B cell (primary cell): ENCODE data around the gene ARHGAP30. TPM values are rescaled to one million over a fixed set of nuclear protein-coding genes. Genes with fewer than 3 reads are reported as not detected.
A peak's percentile ranks its signal among the peaks of the same experiment; 100 is the strongest.

Source experiments
- ATAC-seq: fragments of 200-7000 bp; cut with Tn5 transposase; one replicate; pipeline ENCODE4 v1.10.0; 2021; ENCODE audit warnings: low read depth, mild to moderate bottlenecking, moderate number of reproducible peaks, moderate library complexity
- CTCF ChIA-PET: fragments of 350-600 bp; sonication (Branson Sonifier 250); formaldehyde crosslinking; loops from one replicate; lab custom pipeline; 2021; ENCODE audit warnings: antibody characterized with exemption, inconsistent platforms; lab: Charles Lee
- POLR2A ChIA-PET: fragments of 350-600 bp; sonication (Branson Sonifier 250); formaldehyde crosslinking; loops from one replicate; lab custom pipeline; 2021; ENCODE audit warnings: antibody characterized with exemption; lab: Charles Lee
- DNase-seq: peaks from one replicate; pipeline ENCODE4 v3.0.0; 2013
- H2AFZ ChIP-seq: 2 replicates; pipeline ENCODE4 v1.6.1; 2012; ENCODE audit warnings: mild to moderate bottlenecking, low read depth, low read length; ENCODE audit not compliant: insufficient read depth, poor library complexity, severe bottlenecking
- H3K27ac ChIP-seq, 2 donors: 1 replicate in 1 of 2; 2 replicates in 1 of 2; pipeline ENCODE4 v1.5.1; 2012 to 2013; ENCODE audit warnings: low read length in 2 of 2, mild to moderate bottlenecking in 2 of 2, moderate library complexity in 1 of 2
- H3K27me3 ChIP-seq, 4 experiments: fragments of 200-600 bp in 1 of 4; sonication (generic) in 1 of 4; replicated peaks in 1 of 4; 1 replicate in 2 of 4; 2 replicates in 2 of 4; pipeline versions ENCODE4 v1.6.1 to v1.7.0; 2013 to 2016; ENCODE audit warnings: low read length in 3 of 4, mild to moderate bottlenecking in 2 of 4, mixed read lengths in 1 of 4, moderate library complexity in 1 of 4; ENCODE audit not compliant: insufficient read depth in 4 of 4, control insufficient read depth in 3 of 4; ENCODE audit errors: control extremely low read depth in 1 of 4
- H3K36me3 ChIP-seq, 2 experiments: replicated peaks in 1 of 2; 1 replicate in 1 of 2; 2 replicates in 1 of 2; pipeline versions ENCODE4 v1.6.1 to v1.7.1; 2013; ENCODE audit warnings: low read length in 1 of 2; ENCODE audit not compliant: insufficient read depth in 2 of 2, control insufficient read depth in 1 of 2; ENCODE audit errors: control extremely low read depth in 1 of 2, extremely low read depth in 1 of 2
- H3K4me1 ChIP-seq, 2 donors: fragments of 200-600 bp in 1 of 2; sonication (generic) in 1 of 2; 1 replicate in 1 of 2; 2 replicates in 1 of 2; pipeline versions ENCODE4 v1.5.1 to v1.6.1; 2013 to 2017; ENCODE audit warnings: low read length in 2 of 2; ENCODE audit not compliant: control insufficient read depth in 2 of 2, insufficient read depth in 2 of 2
- H3K4me2 ChIP-seq: replicated peaks from 2 replicates; pipeline ENCODE3; 2012; ENCODE audit warnings: mild to moderate bottlenecking, low read depth, low read length; ENCODE audit not compliant: poor library complexity, severe bottlenecking
- H3K4me3 ChIP-seq, 5 experiments: fragments of 200-600 bp in 1 of 5; sonication (generic) in 1 of 5; 1 replicate in 3 of 5; 2 replicates in 2 of 5; pipeline versions ENCODE4 v1.5.1 to v1.7.0; 2011 to 2016; ENCODE audit warnings: low read length in 4 of 5, mild to moderate bottlenecking in 4 of 5, low read depth in 2 of 5, control low read depth in 1 of 5, moderate library complexity in 1 of 5; ENCODE audit not compliant: insufficient read depth in 1 of 5; ENCODE audit errors: control extremely low read depth in 1 of 5, extremely low read depth in 1 of 5
- H3K79me2 ChIP-seq: fragments of 200-600 bp; sonication (generic); one replicate; pipeline ENCODE4 v1.6.0; 2016; ENCODE audit warnings: low read length; ENCODE audit not compliant: control insufficient read depth, insufficient read depth
- H3K9ac ChIP-seq: fragments of 200-600 bp; sonication (generic); 2 replicates; pipeline ENCODE4 v1.6.1; 2017; ENCODE audit warnings: mild to moderate bottlenecking, low read length, moderate library complexity
- H3K9me3 ChIP-seq, 3 donors: one replicate each; pipeline versions ENCODE4 v1.6.1 to v1.7.1; 2013; ENCODE audit warnings: low read length in 2 of 3; ENCODE audit not compliant: control insufficient read depth in 2 of 3, insufficient read depth in 1 of 3; ENCODE audit errors: control extremely low read depth in 1 of 3
- H4K20me1 ChIP-seq: 2 replicates; pipeline ENCODE4 v1.6.0; 2012; ENCODE audit warnings: mild to moderate bottlenecking, low read length; ENCODE audit not compliant: insufficient read depth, control insufficient read depth, poor library complexity, severe bottlenecking
- H3K27ac Mint-ChIP-seq: one replicate; pipeline ENCODE4 v1.8.0; 2021; ENCODE audit warnings: mixed read lengths
- H3K27me3 Mint-ChIP-seq: one replicate; pipeline ENCODE4 v1.8.0; 2021; ENCODE audit warnings: mixed read lengths
- H3K4me1 Mint-ChIP-seq: one replicate; pipeline ENCODE4 v1.8.0; 2021; ENCODE audit warnings: mixed read lengths
- H3K4me3 Mint-ChIP-seq: one replicate; pipeline ENCODE4 v1.8.0; 2021; ENCODE audit warnings: mixed read lengths
- H3K9me3 Mint-ChIP-seq: one replicate; pipeline ENCODE4 v1.8.0; 2022; ENCODE audit warnings: mixed read lengths; ENCODE audit not compliant: insufficient read depth
- CTCF ChIP-seq: fragments of 200-600 bp; IDR thresholded peaks from one replicate; pipeline ENCODE4 v1.8.0; 2022; ENCODE audit warnings: antibody characterized with exemption, mild to moderate bottlenecking
- EZH2 ChIP-seq: IDR thresholded peaks from 2 replicates; pipeline ENCODE4 v1.6.1; 2012; ENCODE audit warnings: borderline replicate concordance, low read depth, mild to moderate bottlenecking, moderate library complexity, low read length; ENCODE audit not compliant: insufficient read depth, poor library complexity, severe bottlenecking
- WGBS: methylation state at CpG from one replicate; pipeline ENCODE4 v1.1.5; 2013; ENCODE audit warnings: missing lambda C conversion rate; ENCODE audit not compliant: insufficient coverage; 5-methylcytosine and 5-hydroxymethylcytosine counted together
- intact Hi-C: fragments of 100-400 bp; cut with micrococcal nuclease; formaldehyde crosslinking; loops from one replicate; pipeline ENCODE4 v1.10.0; 2022
- polyA plus RNA-seq: library from polyadenylated mRNA; depleted of rRNA; stranded (reverse); fragments of >200 nt; gene quantifications from 2 replicates; pipeline ENCODE4 v1.2.3, GENCODE V29; 2012
- total RNA-seq, 2 donors: library from RNA; stranded (reverse); fragments of 120-200 nt in 1 of 2; gene quantifications; 1 replicate in 1 of 2; 2 replicates in 1 of 2; pipeline versions ENCODE4 v1.2.3 to v1.2.4, GENCODE V29; 2013 to 2022

The ARHGAP30 gene
- total and polyA plus RNA-seq, 2 donors (not counting 1 experiment from before 2014, with no cell fraction given), result 122 to 146 TPM

- Histone ChIP-seq H3K36me3 (no peaks in the 10 kb centered on the region), H4K20me1 (peaks cover 4% of the 10 kb centered on the region), H2AFZ (no peak overlapping the region), H3K9ac (no peak overlapping the region), H3K4me3 (no peak overlapping the region), H3K4me2 (no peak overlapping the region), H3K27me3 (no peaks in the 10 kb centered on the region), H3K9me3 (no peaks in the 10 kb centered on the region), H3K79me2 (peaks cover 43% of the 10 kb centered on the region), H3K27ac (no peak overlapping the region), H3K4me1 (peaks cover 10 to 25% of the 10 kb centered on the region in 2 donors)
- ChIA-PET CTCF (interaction anchor here (1.0 to 8.9 kb wide), 8 partner anchors 18 to 218 kb away, joined by 3 to 142 read pairs (median 20); partner anchors contain the start of genes DEDD, KLHDC9 and USF1), POLR2A (interaction anchor here (4.7 kb wide), 1 partner anchor 25 kb away, joined by 23 read pairs; the partner anchor contains the start of gene KLHDC9)
- H3K4me3 Mint-ChIP-seq, result no peak overlapping the region
- ATAC-seq, result no peak
- no peaks in the 10 kb centered on the region for H3K9me3 Mint-ChIP-seq
- 98% methylated on average over 19 of the region's 19 CpGs for WGBS
- no peaks in the 10 kb centered on the region for H3K27me3 Mint-ChIP-seq
- intact Hi-C loops, result no loop called here
- TF ChIP-seq CTCF (no peak), EZH2 (no peak)
- no peak for DNase-seq
- peaks cover 29% of the 10 kb centered on the region for H3K4me1 Mint-ChIP-seq
- no peak overlapping the region for H3K27ac Mint-ChIP-seq
Measured at GRCh38 chr1:161072751-161073449, 3.2 kb upstream of the ARHGAP30 start.

- H3K4me3 Mint-ChIP-seq, result no peak overlapping the region
- H3K27me3 Mint-ChIP-seq, result no peaks in the 10 kb centered on the region
- Histone ChIP-seq H3K27ac (no peak overlapping the region), H3K36me3 (peaks cover 0 to 3% of the 10 kb centered on the region in 2 experiments), H3K79me2 (peaks cover 53% of the 10 kb centered on the region), H3K9ac (no peak overlapping the region), H3K4me3 (no peak overlapping the region), H2AFZ (peak overlapping the region; percentile 27), H3K9me3 (no peaks in the 10 kb centered on the region), H3K4me1 (peaks cover 20 to 35% of the 10 kb centered on the region in 2 donors), H4K20me1 (peaks cover 12% of the 10 kb centered on the region), H3K4me2 (no peak overlapping the region), H3K27me3 (no peaks in the 10 kb centered on the region)
- no peaks in the 10 kb centered on the region for H3K9me3 Mint-ChIP-seq
- ChIA-PET POLR2A (interaction anchor here (0.5 to 6.8 kb wide), 5 partner anchors 22 to 94 kb away, joined by 3 to 108 read pairs (median 4); partner anchors contain the start of genes KLHDC9, PPOX and USF1), CTCF (interaction anchor here (0.9 to 8.9 kb wide), 16 partner anchors 13 to 274 kb away, joined by 3 to 142 read pairs (median 5); partner anchors contain the start of genes DEDD, KLHDC9, PPOX and UFC1)
- WGBS, result 36% methylated on average over 5 of the region's 9 CpGs
- DNase-seq (peak; percentile 71), ATAC-seq (no peak)
- intact Hi-C loops, result no loop called here
- no peak for TF ChIP-seq EZH2
- peak; percentile 81 for TF ChIP-seq CTCF
- peak overlapping the region; percentile 12 for H3K27ac Mint-ChIP-seq
- peaks cover 37% of the 10 kb centered on the region for H3K4me1 Mint-ChIP-seq
Measured at GRCh38 chr1:161071886-161072371, 2.2 kb upstream of the ARHGAP30 start.
